GM12874 (cell line): ENCODE results near the gene MAP6D1.

Experiments used
- TF ChIP-seq, protein P1 (sequence below): IDR thresholded peaks from 2 replicates; pipeline ENCODE4 v1.5.1; 2011; ENCODE audit warnings: low read depth, mild to moderate bottlenecking, control low read depth, low read length, moderate library complexity; ENCODE audit not compliant: insufficient read depth

Gene MAP6D1

DNA sequence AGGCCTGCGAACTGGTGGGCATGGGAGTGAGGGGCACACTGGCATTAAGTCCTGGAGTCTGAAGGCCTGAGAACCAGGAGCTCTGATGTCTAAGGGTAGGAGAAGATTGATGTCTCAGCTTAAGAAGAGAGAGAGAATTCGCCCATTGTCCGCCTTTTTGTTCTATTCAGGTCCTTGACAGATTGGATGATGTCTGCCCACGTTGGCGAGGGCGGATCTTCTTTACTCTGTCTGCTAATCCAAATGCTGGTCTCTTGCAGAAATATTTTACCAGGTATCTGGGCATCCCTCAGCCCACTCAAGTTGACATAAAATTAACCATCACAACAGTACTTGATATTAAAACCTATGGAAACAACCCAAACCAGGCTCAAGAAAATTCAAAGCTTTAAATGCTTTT is 44.1 kb downstream of the MAP6D1 start:
- TF ChIP-seq, protein P1, sequence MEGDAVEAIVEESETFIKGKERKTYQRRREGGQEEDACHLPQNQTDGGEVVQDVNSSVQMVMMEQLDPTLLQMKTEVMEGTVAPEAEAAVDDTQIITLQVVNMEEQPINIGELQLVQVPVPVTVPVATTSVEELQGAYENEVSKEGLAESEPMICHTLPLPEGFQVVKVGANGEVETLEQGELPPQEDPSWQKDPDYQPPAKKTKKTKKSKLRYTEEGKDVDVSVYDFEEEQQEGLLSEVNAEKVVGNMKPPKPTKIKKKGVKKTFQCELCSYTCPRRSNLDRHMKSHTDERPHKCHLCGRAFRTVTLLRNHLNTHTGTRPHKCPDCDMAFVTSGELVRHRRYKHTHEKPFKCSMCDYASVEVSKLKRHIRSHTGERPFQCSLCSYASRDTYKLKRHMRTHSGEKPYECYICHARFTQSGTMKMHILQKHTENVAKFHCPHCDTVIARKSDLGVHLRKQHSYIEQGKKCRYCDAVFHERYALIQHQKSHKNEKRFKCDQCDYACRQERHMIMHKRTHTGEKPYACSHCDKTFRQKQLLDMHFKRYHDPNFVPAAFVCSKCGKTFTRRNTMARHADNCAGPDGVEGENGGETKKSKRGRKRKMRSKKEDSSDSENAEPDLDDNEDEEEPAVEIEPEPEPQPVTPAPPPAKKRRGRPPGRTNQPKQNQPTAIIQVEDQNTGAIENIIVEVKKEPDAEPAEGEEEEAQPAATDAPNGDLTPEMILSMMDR = no peak

DNA sequence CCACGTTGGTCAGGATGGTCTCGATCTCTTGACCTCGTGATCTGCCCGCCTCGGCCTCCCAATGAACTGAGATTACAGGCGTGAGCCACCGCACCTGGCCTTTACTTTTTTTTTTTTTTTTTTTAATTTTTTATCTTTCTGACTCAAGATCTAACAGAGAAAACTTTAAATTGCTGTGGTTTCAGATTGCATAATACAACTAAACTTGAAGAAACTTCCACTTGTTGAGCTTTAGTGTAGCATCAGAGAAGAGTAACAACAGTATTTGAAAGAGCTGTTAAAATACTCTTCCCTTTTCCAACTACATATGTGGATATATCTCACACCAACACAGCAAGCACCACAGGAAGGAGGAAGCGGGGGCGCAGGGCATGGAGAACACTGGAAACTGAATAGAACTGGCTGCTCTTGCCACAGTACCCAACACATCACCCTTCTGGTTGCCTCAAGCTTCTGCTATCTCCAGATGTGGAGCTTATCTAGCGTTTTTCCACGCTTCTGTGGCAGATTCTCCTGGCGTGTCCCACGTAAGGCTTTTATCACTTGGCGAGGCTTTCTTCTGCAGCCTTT is 45.4 kb downstream of the MAP6D1 start:
- TF ChIP-seq, protein P1 = no peak

DNA sequence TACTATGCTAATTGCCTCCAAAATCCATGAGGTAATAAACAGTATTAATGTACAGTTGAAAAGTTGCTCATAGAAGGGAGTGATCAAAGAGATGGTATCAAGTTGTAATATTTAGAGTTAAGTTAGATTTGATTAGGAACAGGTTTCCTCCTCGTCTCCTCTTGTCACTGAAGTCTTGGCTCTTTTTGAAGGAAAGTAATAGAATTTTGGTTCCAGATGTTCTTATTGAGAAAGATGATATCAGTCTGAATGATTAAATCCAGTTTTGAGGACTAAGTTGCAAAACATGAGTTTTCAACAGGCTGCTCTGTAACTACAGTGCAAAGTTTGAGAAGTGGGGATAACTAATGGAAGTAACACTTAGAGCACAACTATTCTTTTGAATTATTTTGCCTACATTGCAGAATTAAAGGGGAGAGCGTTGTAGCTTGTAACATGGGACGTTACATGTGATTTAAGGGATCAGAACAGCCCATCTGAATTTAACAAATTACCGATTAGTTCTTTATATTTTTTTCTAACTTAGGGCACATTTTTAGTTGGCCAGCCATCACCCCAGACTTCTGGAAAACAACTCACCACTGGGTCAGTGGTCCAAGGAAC is 48.3 kb downstream of the MAP6D1 start:
- TF ChIP-seq, protein P1 = no peak

DNA sequence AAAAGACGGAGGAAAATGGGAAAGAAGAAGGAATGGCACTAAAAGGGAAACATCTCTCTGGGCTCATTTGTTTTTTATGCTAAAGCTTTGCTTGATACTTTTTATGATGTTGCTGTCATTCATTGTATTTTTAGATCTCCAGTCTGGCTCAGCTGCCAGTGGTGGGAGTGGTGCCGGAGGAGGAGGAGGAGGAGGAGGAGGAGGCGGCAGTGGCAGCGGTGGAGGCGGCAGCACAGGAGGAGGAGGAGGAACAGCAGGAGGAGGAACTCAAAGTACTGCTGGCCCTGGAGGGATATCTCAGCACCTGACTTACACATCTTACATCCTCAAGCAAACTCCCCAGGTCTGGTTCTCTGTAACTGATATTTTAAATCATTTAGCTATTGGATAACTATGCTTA is 49.6 kb downstream of the MAP6D1 start:
- TF ChIP-seq, protein P1 = no peak

DNA sequence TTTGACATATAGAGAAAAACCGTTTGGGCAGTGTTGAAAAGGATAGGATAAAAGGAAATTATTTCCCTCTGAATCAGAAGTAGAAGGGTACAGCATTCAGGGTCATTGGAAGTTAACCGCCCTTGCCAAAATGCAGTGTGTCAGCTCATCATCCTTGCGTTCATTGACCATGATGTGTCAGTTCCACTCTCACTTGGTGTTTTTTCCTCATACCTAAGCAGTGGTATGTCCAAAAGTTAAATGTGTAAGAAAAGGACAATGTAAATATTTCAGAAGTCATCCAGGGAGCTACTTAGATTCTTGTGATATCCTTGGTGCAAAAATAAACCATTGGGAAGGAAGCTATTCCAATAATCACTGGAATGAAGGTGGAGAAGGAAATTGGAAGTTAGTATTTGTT is 50.7 kb downstream of the MAP6D1 start:
- TF ChIP-seq, protein P1 = no peak

DNA sequence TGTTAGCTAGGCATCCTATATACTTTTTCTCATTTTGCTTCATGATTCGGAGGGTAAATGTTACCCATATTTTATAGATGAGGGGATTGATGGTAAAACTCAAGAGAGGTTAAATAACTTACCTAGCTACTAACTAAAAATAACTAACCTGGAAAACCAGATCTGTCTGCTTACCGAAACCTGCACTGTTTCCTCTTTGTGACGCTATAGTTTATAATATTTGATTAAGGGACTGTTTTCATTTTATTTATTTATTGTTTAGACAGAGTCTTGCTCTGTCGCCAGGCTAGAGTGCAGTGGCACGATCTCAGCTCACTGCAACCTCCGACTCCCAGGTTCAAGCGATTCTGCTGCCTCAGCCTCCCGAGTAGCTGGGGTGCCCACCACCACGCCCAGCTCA is 55.9 kb downstream of the MAP6D1 start:
- TF ChIP-seq, protein P1 = no peak

DNA sequence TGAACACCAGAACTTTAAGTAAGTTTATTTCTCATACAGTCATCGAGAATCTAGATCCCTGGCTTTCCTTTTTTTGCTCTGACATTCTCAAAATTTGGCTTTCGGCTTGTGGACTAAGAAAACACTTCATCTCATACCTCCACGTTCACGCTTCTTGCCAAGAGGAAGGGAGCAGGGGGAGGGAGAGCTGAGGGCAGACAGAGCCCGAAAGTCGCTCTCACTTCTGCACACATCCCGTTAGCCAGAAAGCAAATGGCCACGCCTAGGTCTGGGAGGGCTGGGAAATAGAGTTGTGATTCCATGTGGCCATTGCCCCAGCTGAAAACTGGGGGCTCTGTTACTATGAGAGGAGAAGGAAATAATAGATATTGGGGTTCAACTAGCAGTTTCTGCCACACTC is 57.3 kb downstream of the MAP6D1 start:
- TF ChIP-seq, protein P1 = no peak
